ENCODE measurements around the gene CDCA7L. TPM values are rescaled to one million over a fixed set of nuclear protein-coding genes. Genes with fewer than 3 reads are reported as not detected.
"Not testable (repeated sequence)": the region's sequence is repeated elsewhere in the genome, so short reads cannot be mapped to it uniquely, and the experiment has no call there.

The CDCA7L gene
- total RNA-seq, 1 donor = 31.5 TPM

DNA sequence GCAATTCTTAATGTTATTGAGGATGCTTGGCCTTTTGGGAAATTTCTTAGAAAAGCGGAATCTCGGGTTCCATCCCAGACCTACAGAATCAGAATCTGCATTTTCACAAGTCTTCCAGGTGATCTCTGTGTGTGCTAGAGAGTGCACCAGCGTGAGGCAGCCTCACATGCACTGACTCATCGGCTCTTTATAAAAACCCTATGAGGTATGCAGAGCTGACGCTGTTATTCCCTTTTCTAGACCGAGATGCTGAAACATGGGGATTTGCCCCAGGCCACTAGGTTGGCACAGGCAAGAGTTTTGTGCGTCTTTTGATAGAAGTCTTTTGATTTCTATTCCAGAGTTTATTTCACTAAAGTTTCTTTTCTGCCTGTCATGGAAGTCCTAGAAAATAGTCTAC is 61.2 kb downstream of the CDCA7L start:
- no peak overlapping the region for H3K4me3 ChIP-seq (ENCODE audit: low read depth, low read length)
- TF ChIP-seq, protein P1, sequence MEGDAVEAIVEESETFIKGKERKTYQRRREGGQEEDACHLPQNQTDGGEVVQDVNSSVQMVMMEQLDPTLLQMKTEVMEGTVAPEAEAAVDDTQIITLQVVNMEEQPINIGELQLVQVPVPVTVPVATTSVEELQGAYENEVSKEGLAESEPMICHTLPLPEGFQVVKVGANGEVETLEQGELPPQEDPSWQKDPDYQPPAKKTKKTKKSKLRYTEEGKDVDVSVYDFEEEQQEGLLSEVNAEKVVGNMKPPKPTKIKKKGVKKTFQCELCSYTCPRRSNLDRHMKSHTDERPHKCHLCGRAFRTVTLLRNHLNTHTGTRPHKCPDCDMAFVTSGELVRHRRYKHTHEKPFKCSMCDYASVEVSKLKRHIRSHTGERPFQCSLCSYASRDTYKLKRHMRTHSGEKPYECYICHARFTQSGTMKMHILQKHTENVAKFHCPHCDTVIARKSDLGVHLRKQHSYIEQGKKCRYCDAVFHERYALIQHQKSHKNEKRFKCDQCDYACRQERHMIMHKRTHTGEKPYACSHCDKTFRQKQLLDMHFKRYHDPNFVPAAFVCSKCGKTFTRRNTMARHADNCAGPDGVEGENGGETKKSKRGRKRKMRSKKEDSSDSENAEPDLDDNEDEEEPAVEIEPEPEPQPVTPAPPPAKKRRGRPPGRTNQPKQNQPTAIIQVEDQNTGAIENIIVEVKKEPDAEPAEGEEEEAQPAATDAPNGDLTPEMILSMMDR (IDR thresholded peaks at IDR 0.05; ENCODE audit: insufficient read depth, low read depth, low read length) = no peak
- DNase-seq (ENCODE audit: low read depth) = no peak

DNA sequence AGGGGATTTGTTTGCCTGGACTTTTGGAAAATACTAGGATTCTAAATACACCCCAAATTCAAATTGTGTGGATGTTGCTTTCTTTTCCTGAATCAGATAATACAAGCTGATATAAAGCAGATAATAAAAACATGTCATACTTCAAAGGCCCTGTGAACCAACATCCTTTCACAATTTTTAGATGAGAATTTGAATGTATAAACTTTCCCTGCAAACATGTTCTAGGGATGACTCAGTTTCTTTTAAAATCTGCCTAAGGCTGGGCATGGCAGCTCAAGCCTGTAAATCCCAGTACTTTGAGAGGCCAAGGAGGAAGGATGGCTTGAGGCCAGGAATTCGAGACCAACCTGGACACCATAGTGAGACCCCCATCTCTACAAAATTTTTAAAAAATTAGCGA is 62.2 kb downstream of the CDCA7L start:
- peak; percentile 37 for DNase-seq (ENCODE audit: low read depth)
- not testable (repeated sequence) for H3K4me3 ChIP-seq (ENCODE audit: low read depth, low read length)

DNA sequence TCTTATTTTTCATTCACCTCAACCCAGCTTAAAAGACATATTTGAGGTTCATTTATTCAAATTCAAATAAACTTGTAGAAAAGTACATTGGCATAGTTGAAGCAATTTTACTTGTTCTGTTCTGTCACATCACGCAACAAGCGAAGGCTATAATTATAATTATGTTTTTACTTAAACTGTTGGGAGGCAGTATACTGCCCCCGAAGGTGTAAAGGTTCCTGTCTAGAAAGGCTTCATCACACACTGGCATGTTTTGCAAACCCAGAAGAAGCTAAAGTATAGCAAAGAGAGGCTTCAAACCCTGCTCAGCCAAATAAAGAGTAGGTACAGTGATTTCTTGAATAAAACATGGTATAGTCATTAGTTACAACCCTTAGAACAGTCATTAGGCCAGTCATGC is 62.6 kb downstream of the CDCA7L start:
- TF ChIP-seq, protein P1 (IDR thresholded peaks at IDR 0.05; ENCODE audit: insufficient read depth, low read depth, low read length) = no peak
- DNase-seq (ENCODE audit: low read depth) = no peak
- H3K4me3 ChIP-seq (ENCODE audit: low read depth, low read length) = no peak overlapping the region

DNA sequence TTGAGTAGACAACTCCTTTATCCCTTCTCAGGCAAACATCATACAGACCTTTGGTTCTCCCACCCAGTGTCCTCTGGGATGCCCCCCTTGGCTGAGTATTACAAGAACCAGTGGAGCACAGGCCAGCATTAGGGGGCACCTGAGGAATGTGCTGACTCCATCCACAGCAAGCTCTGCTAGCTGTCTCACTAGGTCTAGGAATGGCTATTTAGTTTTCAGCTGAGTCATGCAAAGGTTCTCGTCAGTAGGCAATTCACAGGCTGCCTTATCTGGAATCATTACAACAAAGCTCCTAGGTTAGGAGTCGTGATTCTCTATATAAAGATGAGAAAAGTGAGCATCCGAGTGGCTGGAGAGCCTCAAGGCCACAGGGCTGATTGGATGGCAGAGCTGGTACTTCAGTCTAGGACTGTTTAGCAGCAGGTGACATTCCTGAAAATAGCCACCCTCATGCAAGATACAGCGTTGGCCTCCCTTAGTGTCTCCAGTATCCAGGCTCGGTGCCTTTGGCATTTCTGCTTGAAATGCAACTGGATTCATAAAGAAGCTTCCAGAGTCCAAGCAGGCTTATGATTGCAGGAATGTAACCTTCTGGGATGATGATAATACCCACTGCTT is 75.8 kb downstream of the CDCA7L start:
- peak; percentile 44 for DNase-seq (ENCODE audit: low read depth)
- H3K4me3 ChIP-seq (ENCODE audit: low read depth, low read length) = no peak overlapping the region
- TF ChIP-seq, protein P1 (IDR thresholded peaks at IDR 0.05; ENCODE audit: insufficient read depth, low read depth, low read length) = no peak

DNA sequence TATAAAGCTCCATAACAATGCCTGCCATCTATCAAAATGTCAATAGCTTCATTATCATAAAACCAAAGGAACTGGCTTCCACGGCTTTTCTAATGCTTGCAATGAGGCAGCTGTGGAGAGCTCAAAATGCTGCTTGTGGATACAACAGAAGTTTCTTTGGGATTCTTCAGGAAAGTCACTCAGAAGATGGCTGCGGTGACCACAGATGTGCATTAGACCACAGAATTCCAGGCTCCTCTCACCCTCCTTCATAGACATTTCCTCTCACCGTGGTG is 77.2 kb downstream of the CDCA7L start:
- H3K4me3 ChIP-seq (ENCODE audit: low read depth, low read length) = no peak overlapping the region

DNA sequence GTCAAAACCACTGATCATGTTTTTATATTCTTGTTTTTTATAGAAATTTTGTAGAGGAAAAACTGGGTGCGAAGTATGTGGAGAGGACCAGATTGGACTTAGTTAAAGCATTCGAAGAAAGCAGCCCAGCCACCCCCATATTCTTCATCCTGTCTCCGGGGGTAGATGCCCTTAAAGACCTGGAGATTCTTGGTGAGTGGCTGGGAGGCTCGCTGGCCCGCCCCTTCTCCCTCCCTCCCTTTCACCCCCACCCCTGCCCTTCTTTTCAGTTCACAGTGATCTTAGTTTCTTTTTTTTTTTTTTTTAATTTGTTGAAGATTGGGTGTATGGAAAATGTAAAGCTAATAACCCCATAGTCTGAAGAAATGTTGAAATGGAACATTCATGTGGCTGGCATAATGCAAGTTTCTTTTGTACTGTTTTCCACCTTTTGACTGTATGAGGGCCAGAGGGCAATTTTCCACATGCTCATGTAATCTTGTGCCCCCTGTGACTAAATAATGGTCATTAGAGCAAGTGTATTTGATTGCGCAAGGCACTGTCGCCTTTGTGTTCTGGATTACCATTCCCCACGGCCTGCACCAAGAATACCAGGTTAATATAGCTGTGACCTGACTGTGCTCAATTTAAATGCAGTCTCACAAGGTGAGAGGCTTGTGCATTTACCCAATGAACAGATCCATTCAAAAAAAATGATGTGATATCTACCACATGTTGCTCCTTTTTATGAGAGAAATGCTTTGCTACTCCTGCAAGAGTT is 77.7 kb downstream of the CDCA7L start:
- TF ChIP-seq, protein P1 (IDR thresholded peaks at IDR 0.05; ENCODE audit: insufficient read depth, low read depth, low read length) = no peak
- H3K4me3 ChIP-seq (ENCODE audit: low read depth, low read length) = no peak overlapping the region
- DNase-seq (ENCODE audit: low read depth) = no peak

More for the DNA sequence above, 77.2 kb downstream of the CDCA7L start:
- no peak for DNase-seq (ENCODE audit: low read depth)
- TF ChIP-seq, protein P1 (IDR thresholded peaks at IDR 0.05; ENCODE audit: insufficient read depth, low read depth, low read length) = no peak

DNA sequence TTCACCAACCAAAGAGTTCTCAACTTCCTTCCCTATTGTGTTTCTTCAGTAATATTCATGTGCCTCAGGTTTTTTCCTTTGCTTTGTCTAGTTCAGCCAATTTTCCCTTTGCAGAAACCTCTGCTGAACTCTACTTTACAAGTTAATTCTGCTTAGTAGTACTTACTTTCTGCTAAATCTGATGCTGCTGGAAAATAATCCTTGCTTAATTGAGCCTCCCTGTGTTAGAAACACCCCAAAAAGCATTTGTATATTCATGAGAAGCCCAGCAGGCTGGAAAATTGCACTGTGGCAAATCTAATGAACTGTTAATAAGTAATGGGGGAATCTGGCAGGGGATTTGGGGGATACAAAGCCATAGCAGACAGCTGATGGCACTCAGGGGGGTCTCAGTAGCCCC is 78.5 kb downstream of the CDCA7L start:
- no peak for DNase-seq (ENCODE audit: low read depth)
- TF ChIP-seq, protein P1 (IDR thresholded peaks at IDR 0.05; ENCODE audit: insufficient read depth, low read depth, low read length) = no peak

More for the DNA sequence above, 78.5 kb downstream of the CDCA7L start:
- H3K4me3 ChIP-seq (ENCODE audit: low read depth, low read length) = no peak overlapping the region
